GM04504 (cell line): ENCODE results near the gene ITCH.
"Not testable (repeated sequence)": the region's sequence is repeated elsewhere in the genome, so short reads cannot be mapped to it uniquely, and the experiment has no call there.

ENCODE experiments used
- DNase-seq: peaks from one replicate; pipeline ENCODE4 v3.0.0-alpha.2; 2012; ENCODE audit warnings: low read depth

Gene ITCH

GRCh38 chr20:34458631-34459030 lies 95.6 kb downstream of the ITCH start:
- DNase-seq: no peak

- DNase-seq: no peak
Observed at GRCh38 chr20:34459209-34459897, 96.3 kb downstream of the ITCH start.

- DNase-seq: no peak
Observed at GRCh38 chr20:34461779-34462087, 98.7 kb downstream of the ITCH start.

GRCh38 chr20:34468951-34469350 lies 105.9 kb downstream of the ITCH start:
- no peak for DNase-seq

- DNase-seq: peak; percentile 34
Observed at GRCh38 chr20:34472246-34472925, 109.3 kb downstream of the ITCH start.

DNA sequence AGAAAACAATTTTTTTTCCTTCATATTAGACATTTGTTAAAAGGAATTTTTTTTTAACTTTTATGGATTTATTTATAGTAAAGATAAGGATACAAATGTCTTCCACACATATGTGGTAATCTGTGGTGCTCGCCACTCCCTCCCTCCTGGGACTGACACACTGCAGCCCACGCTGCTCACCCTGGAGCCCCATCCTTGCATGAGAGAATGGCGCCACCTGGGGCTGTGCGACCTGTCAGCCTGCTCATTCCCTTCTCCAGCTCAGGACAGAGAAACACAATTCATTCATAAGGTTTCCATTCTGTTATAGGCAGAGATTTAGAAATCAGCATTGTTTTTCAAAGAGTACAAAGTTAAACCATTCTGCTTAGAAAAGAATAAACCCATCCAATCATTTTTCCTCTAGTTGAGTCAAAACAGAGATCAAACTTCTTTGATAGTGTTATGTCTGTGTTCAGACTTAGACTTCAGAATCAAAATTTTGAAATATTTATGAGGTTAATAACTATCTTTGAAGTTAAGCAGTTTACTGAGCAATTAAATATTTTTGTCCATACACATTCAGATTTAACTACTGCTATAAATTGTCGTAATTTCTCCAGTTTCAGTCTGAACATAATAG lies 110.3 kb downstream of the ITCH start:
- DNase-seq: no peak

DNA sequence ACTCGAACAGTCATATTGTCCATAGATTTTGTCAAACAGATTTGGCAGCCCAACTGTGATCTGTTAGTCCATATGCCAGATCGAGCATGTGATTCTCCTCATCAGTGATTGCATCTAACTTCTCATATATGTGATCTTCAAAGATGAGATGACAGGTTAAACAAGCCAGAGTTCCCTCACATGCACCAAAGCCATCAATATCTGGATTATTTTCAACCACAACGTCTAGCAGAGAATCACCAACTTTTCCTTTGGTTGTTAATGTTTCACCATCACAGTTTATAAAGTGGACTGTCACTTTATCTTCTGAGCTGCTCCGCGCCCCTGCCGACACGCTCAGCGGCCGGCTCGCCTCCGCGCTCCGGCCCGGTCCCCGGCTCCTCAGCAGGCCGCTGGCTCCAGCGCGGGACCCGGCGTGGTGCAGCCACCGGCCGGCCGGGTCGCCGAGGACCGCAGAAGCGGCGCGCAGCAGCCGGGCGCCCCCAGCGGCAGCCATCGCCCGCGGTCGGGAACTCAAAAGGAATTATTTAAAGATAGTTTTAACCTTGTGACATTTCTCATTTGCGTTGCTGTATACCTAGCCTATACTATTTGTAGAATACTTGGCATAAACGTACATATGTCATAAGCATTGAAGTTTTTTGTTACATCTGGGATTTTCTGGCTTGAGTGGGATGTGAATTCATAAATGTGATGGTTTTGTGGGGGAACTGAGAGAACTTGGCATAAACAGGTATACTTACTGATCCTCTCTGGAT lies 113.1 kb downstream of the ITCH start:
- DNase-seq: no peak

DNA sequence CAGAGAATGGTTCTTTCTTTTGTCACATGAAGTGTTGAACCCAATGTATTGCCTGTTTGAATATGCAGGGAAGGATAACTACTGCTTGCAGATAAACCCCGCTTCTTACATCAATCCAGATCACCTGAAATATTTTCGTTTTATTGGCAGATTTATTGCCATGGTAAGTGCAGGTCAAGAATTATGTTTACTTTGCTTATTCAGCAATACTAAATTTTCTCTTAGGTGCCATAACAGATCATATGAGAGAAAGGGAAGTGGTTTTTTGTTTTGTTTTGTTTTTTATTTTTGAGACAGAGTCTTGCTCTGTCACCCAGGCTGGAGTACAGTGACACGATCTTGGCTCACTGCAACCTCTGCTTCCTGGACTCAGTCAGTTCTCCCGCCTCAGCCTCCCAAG lies 116.6 kb downstream of the ITCH start:
- no peak for DNase-seq

DNA sequence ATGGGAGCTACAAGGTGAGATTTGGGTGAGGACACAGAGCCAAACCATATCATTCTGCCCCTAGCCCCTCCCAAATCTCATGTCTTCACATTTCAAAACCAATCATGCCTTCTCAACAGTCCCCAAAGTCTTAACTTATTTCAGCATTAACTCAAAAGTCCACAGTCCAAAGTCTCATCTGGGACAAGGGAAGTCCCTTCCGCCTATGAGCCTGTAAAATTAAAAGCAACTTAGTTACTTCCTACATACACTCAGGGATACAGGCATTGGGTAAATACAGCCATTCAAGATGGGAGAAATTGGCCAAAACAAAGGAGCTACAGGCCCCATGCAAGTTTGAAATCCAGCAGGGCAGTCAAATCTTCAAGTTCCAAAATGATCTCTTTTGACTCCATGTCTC lies 119.1 kb downstream of the ITCH start:
- not testable (repeated sequence) for DNase-seq

- DNase-seq: not testable (repeated sequence)
Observed at GRCh38 chr20:34483585-34484220, 120.6 kb downstream of the ITCH start.

GRCh38 chr20:34485068-34485634 lies 122.1 kb downstream of the ITCH start:
- no peak for DNase-seq

- DNase-seq: no peak
Observed at GRCh38 chr20:34491226-34491931, 128.3 kb downstream of the ITCH start.

DNA sequence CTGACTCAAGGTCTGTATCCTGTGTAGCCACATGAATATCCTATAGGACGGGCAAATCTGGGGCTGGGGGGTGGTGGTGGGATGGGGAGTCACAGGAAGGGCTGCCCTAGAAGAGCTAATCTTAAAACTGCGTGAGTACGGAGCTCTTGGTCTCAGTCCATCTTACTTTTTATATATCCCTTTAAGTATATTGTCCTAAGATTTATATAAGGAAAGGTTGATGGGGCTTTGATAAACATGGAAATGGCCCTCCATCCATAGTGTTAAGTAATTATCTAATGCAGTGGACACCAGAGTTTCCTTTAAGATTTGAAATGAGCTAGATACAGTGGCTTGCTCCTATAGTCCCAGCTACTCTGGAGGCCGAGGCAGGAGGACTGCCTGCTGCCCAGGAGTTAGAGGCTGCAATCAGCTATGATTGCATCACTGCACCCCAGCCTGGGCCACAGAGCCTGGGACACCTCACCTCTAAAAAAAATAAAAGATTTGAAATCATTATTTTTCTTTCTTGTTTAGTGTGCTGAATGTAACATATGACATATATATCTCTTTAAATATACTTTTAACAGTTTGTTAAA lies 128.9 kb downstream of the ITCH start:
- DNase-seq: no peak

GRCh38 chr20:34493646-34494045 lies 130.6 kb downstream of the ITCH start:
- DNase-seq: no peak

- DNase-seq: no peak
Observed at GRCh38 chr20:34495307-34495706, 132.2 kb downstream of the ITCH start.

DNA sequence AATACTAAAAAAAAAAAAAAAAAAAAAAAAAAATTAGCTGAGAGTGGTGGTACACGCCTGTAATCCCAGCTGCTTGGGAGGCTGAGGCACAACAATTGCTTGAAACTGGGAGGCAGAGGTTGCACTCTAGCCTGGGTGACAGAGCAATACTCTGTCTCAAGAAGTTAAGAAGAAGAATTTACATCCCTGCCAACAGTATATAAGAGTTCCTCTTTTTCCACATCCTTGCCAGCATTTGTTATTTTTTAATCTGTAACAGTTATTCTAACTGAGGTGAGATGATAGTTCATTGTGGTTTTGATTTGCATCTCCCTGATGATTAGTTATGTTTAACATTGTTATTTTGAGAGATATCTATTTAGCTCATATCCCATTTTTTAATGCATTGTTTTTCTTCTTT lies 132.8 kb downstream of the ITCH start:
- no peak for DNase-seq

- DNase-seq: not testable (repeated sequence)
Observed at GRCh38 chr20:34497596-34497995, 134.5 kb downstream of the ITCH start.

GRCh38 chr20:34500823-34501222 lies 137.8 kb downstream of the ITCH start:
- DNase-seq: no peak

- no peak for DNase-seq
Observed at GRCh38 chr20:34506480-34506879, 143.4 kb downstream of the ITCH start.

- no peak for DNase-seq
Observed at GRCh38 chr20:34507702-34508413, 144.8 kb downstream of the ITCH start.
